Measurements from ENCODE around the gene PEAK1. TPM values are rescaled to one million over a fixed set of nuclear protein-coding genes. Genes with fewer than 3 reads are reported as not detected.

Gene PEAK1
- total RNA-seq, 4 donors from 2014 or later = 51.1 to 82.2 (median 58.1) TPM

GRCh38 chr15:77168141-77168540 is 251.8 kb downstream of the PEAK1 start:
- TF ChIP-seq POLR2AphosphoS5 (IDR thresholded peaks at IDR 0.05) = no peak
- TF ChIP-seq EP300 (IDR thresholded peaks at IDR 0.05; ENCODE audit: low read depth) = no peak
- TF ChIP-seq, protein P1, sequence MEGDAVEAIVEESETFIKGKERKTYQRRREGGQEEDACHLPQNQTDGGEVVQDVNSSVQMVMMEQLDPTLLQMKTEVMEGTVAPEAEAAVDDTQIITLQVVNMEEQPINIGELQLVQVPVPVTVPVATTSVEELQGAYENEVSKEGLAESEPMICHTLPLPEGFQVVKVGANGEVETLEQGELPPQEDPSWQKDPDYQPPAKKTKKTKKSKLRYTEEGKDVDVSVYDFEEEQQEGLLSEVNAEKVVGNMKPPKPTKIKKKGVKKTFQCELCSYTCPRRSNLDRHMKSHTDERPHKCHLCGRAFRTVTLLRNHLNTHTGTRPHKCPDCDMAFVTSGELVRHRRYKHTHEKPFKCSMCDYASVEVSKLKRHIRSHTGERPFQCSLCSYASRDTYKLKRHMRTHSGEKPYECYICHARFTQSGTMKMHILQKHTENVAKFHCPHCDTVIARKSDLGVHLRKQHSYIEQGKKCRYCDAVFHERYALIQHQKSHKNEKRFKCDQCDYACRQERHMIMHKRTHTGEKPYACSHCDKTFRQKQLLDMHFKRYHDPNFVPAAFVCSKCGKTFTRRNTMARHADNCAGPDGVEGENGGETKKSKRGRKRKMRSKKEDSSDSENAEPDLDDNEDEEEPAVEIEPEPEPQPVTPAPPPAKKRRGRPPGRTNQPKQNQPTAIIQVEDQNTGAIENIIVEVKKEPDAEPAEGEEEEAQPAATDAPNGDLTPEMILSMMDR (IDR thresholded peaks at IDR 0.05) = no peak
- TF ChIP-seq POLR2A (IDR thresholded peaks at IDR 0.05) = no peak
- intact Hi-C loops (cut with DNase I; ENCODE audit: low total_unique reads) = no loop called here
- Histone ChIP-seq H3K36me3 (no peaks in the 10 kb centered on the region), H3K4me1 (peaks cover 0 to 4% (median 0%) of the 10 kb centered on the region in 4 donors), H3K9me3 (no peaks in the 10 kb centered on the region), H3K27ac (no peak overlapping the region), H3K27me3 (no peaks in the 10 kb centered on the region), H3K4me3 (no peak overlapping the region)
- WGBS, 2 donors (ENCODE audit: low coverage in 1 of 2) = 84 to 100% methylated on average over 2 to 5 of the region's 5 CpGs
- in situ Hi-C loops (cut with MboI; ENCODE audit: low pct_ligation_motif_present in 1 of 4, low pct_unique_long_range_greater_than_20kb in 1 of 4, low sequenced_read_pairs in 3 of 4) = no loop called here
- no peak for DNase-seq

DNA sequence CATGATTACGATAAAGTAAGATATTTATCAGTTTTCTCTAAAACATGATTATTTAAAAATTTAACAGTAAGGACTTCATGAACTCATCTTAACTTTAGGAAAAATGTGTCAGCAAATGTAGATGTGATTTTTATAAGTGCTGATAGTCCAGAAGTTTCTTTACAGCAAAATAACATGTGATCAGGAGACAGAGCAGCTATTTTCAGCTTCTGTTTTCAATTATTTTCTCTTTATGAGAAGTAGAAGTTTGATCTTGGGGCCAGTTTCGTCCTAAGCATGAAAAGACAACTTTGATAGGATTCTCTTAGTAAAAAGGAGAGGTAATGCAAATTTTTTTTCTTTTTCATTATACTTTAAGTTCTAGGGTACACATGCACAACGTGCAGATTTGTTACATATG is 252.5 kb downstream of the PEAK1 start:
- WGBS, 2 donors (ENCODE audit: low coverage in 1 of 2) = 80% methylated on average over 3 of the region's 3 CpGs
- TF ChIP-seq POLR2AphosphoS5 (IDR thresholded peaks at IDR 0.05) (no peak), EP300 (IDR thresholded peaks at IDR 0.05; ENCODE audit: low read depth) (no peak), POLR2A (IDR thresholded peaks at IDR 0.05) (no peak)
- TF ChIP-seq, protein P1 (IDR thresholded peaks at IDR 0.05) = no peak
- Histone ChIP-seq H3K36me3 (no peaks in the 10 kb centered on the region), H3K4me3 (no peak overlapping the region), H3K9me3 (no peaks in the 10 kb centered on the region), H3K27me3 (no peaks in the 10 kb centered on the region), H3K27ac (no peak overlapping the region), H3K4me1 (no peaks in the 10 kb centered on the region)
- intact Hi-C loops (cut with DNase I; ENCODE audit: low total_unique reads) = no loop called here
- no peak for DNase-seq
- in situ Hi-C loops (cut with MboI; ENCODE audit: low pct_ligation_motif_present in 1 of 4, low pct_unique_long_range_greater_than_20kb in 1 of 4, low sequenced_read_pairs in 3 of 4) = no loop called here

DNA sequence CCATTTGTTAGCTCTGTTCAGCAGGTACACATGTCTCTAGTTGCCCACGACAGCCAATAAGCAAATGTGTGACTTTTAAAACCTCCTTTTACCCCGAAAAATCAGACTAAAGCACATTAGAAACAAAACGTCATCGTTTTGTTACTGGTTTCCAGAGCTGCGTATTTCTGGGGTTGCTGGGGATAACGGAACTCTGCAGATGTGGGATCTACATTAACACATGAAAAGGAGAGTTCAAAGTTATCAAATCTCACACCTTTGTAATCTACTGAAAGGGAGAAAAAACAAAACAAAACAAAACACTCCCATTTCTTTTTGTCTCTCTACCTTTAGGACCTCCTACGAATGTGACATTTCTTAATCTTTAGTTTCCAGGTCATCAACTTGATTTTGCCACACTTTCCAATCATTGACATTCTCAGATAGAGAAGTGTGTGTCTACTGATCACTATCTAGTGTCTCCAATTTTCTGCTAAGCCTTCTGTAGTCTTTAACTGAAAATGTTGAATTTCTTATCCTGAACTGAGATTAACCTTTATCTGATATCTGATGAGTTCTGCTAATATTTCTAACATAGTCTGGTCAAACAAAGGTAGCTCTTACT is 256.0 kb downstream of the PEAK1 start:
- Histone ChIP-seq H3K4me3 (no peak overlapping the region), H3K27me3 (no peaks in the 10 kb centered on the region), H3K4me1 (peaks cover 0 to 27% (median 17%) of the 10 kb centered on the region in 4 donors), H3K36me3 (no peaks in the 10 kb centered on the region), H3K27ac (no peak overlapping the region), H3K9me3 (no peaks in the 10 kb centered on the region)
- TF ChIP-seq, protein P1 (IDR thresholded peaks at IDR 0.05) = no peak
- TF ChIP-seq EP300 (IDR thresholded peaks at IDR 0.05; ENCODE audit: low read depth) (no peak), POLR2AphosphoS5 (IDR thresholded peaks at IDR 0.05) (no peak), POLR2A (IDR thresholded peaks at IDR 0.05) (no peak)
- DNase-seq = no peak
- in situ Hi-C loops (cut with MboI; ENCODE audit: low pct_ligation_motif_present in 1 of 4, low pct_unique_long_range_greater_than_20kb in 1 of 4, low sequenced_read_pairs in 3 of 4) (no loop called here), intact Hi-C loops (cut with DNase I; ENCODE audit: low total_unique reads) (no loop called here)
- WGBS, 2 donors (ENCODE audit: low coverage in 1 of 2) = 86% methylated on average over 6 to 7 of the region's 7 CpGs

GRCh38 chr15:77162872-77163633 is 256.9 kb downstream of the PEAK1 start:
- WGBS, 2 donors (ENCODE audit: low coverage in 1 of 2) = 78 to 83% methylated on average over 4 of the region's 4 CpGs
- H3K27me3 ChIP-seq = no peaks in the 10 kb centered on the region
- H3K36me3 ChIP-seq = no peaks in the 10 kb centered on the region
- H3K4me1 ChIP-seq = peaks cover 0 to 27% (median 17%) of the 10 kb centered on the region in 4 donors
- intact Hi-C loops (cut with DNase I; ENCODE audit: low total_unique reads) = no loop called here
- DNase-seq = no peak
- TF ChIP-seq, protein P1 (IDR thresholded peaks at IDR 0.05) = no peak
- TF ChIP-seq EP300 (IDR thresholded peaks at IDR 0.05; ENCODE audit: low read depth) (no peak), POLR2A (IDR thresholded peaks at IDR 0.05) (no peak), POLR2AphosphoS5 (IDR thresholded peaks at IDR 0.05) (no peak)
- no peak overlapping the region for H3K4me3 ChIP-seq
- H3K9me3 ChIP-seq = no peaks in the 10 kb centered on the region
- in situ Hi-C loops (cut with MboI; ENCODE audit: low pct_ligation_motif_present in 1 of 4, low pct_unique_long_range_greater_than_20kb in 1 of 4, low sequenced_read_pairs in 3 of 4) = no loop called here
- no peak overlapping the region for H3K27ac ChIP-seq
